A673 (cell line): Measurements from ENCODE around the gene CPNE9. TPM values are rescaled to one million over a fixed set of nuclear protein-coding genes. Genes with fewer than 3 reads are reported as not detected.

Source experiments
- BruUV-seq: library from RNA; stranded (reverse); fragments of 400-500 nt; replicated peaks from 2 replicates; lab custom pipeline; 2021; lab: Mats Ljungman, UMichigan
- CTCF ChIA-PET: fragments of 300-600 bp; sonication (Branson Sonifier 250); formaldehyde crosslinking; loops from one replicate; lab custom pipeline; 2022; ENCODE audit warnings: antibody characterized with exemption; lab: Charles Lee
- POLR2A ChIA-PET: fragments of 300-600 bp; sonication (Branson Sonifier 250); formaldehyde crosslinking; loops from one replicate; lab custom pipeline; 2022; ENCODE audit warnings: antibody characterized with exemption; ENCODE audit not compliant: low non-redundant PET; lab: Charles Lee
- DNase-seq: peaks from one replicate; pipeline ENCODE4 v3.0.0-alpha.2; 2015; ENCODE audit warnings: low spot score
- H3K27ac ChIP-seq: fragments of 200-600 bp; sonication (generic); 2 replicates; pipeline ENCODE4 v1.5.1; 2016; ENCODE audit warnings: mixed run types, low read depth, mild to moderate bottlenecking, mixed read lengths, antibody characterized with exemption, low read length; ENCODE audit not compliant: poor library complexity, severe bottlenecking
- H3K27me3 ChIP-seq: fragments of 200-600 bp; sonication (generic); replicated peaks from 2 replicates; pipeline ENCODE4 v1.6.1; 2017; ENCODE audit warnings: mixed run types, low read depth, mild to moderate bottlenecking, mixed read lengths, antibody characterized with exemption, low read length; ENCODE audit not compliant: insufficient read depth, poor library complexity
- H3K36me3 ChIP-seq: fragments of 200-600 bp; sonication (generic); 2 replicates; pipeline ENCODE4 v1.6.1; 2016; ENCODE audit warnings: mixed run types, mild to moderate bottlenecking, mixed read lengths, antibody characterized with exemption, low read length; ENCODE audit not compliant: insufficient read depth, poor library complexity, severe bottlenecking
- H3K4me1 ChIP-seq: fragments of 200-600 bp; sonication (generic); 2 replicates; pipeline ENCODE4 v1.6.1; 2017; ENCODE audit warnings: mixed run types, mild to moderate bottlenecking, mixed read lengths, antibody characterized with exemption, low read length; ENCODE audit not compliant: insufficient read depth, poor library complexity, severe bottlenecking
- H3K4me3 ChIP-seq: fragments of 200-600 bp; sonication (generic); 2 replicates; pipeline ENCODE4 v1.5.1; 2016; ENCODE audit warnings: low read depth, mixed run types, mild to moderate bottlenecking, mixed read lengths, low read length; ENCODE audit not compliant: poor library complexity, severe bottlenecking
- H3K9me3 ChIP-seq: fragments of 200-600 bp; sonication (generic); 2 replicates; pipeline ENCODE4 v1.6.1; 2016; ENCODE audit warnings: mixed run types, low read depth, mild to moderate bottlenecking, mixed read lengths, antibody characterized with exemption, low read length; ENCODE audit not compliant: poor library complexity, severe bottlenecking
- EZH2 ChIP-seq: fragments of 200-600 bp; sonication (generic); IDR thresholded peaks from 2 replicates; pipeline ENCODE4 v1.6.1; 2017; ENCODE audit warnings: borderline replicate concordance, low read depth, mild to moderate bottlenecking, mixed read lengths, antibody characterized with exemption, low read length; ENCODE audit not compliant: poor library complexity, severe bottlenecking
- intact Hi-C: fragments of 100-400 bp; cut with micrococcal nuclease; formaldehyde crosslinking; loops from one replicate; pipeline ENCODE4 v1.10.0; 2022; ENCODE audit not compliant: unreplicated experiment
- total RNA-seq: library from RNA; stranded (reverse); gene quantifications from 2 replicates; pipeline ENCODE4 v1.2.3, GENCODE V29; 2021
- TF ChIP-seq, protein P1 (sequence below): fragments of 300-800, 200-600 bp; sonication (generic); conservative IDR thresholded peaks from 2 replicates; pipeline ENCODE4 v1.5.1; 2017; ENCODE audit warnings: low read depth, mild to moderate bottlenecking, antibody characterized with exemption, low read length, moderate library complexity, mixed read lengths

CPNE9 gene
- total RNA-seq, 1 experiment from 2014 or later = not detected

- TF ChIP-seq EZH2 = no peak
- TF ChIP-seq, protein P1, sequence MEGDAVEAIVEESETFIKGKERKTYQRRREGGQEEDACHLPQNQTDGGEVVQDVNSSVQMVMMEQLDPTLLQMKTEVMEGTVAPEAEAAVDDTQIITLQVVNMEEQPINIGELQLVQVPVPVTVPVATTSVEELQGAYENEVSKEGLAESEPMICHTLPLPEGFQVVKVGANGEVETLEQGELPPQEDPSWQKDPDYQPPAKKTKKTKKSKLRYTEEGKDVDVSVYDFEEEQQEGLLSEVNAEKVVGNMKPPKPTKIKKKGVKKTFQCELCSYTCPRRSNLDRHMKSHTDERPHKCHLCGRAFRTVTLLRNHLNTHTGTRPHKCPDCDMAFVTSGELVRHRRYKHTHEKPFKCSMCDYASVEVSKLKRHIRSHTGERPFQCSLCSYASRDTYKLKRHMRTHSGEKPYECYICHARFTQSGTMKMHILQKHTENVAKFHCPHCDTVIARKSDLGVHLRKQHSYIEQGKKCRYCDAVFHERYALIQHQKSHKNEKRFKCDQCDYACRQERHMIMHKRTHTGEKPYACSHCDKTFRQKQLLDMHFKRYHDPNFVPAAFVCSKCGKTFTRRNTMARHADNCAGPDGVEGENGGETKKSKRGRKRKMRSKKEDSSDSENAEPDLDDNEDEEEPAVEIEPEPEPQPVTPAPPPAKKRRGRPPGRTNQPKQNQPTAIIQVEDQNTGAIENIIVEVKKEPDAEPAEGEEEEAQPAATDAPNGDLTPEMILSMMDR = no peak
- Histone ChIP-seq H3K27ac (no peak overlapping the region), H3K4me1 (no peaks in the 10 kb centered on the region), H3K4me3 (no peak overlapping the region), H3K9me3 (no peaks in the 10 kb centered on the region), H3K36me3 (peaks cover 4% of the 10 kb centered on the region), H3K27me3 (no peaks in the 10 kb centered on the region)
- ChIA-PET CTCF (no interaction called here), POLR2A (no interaction called here)
- no TSS peak for BruUV-seq
- intact Hi-C loops = no loop called here
- DNase-seq = no peak
These were observed 73.5 kb downstream of the CPNE9 start for GRCh38 chr3:9776896-9777693.

- POLR2A ChIA-PET = no interaction called here
- H3K9me3 ChIP-seq = no peaks in the 10 kb centered on the region
- H3K27me3 ChIP-seq = no peaks in the 10 kb centered on the region
- intact Hi-C loops = no loop called here
- DNase-seq = no peak
- H3K36me3 ChIP-seq = peaks cover 4% of the 10 kb centered on the region
- H3K4me3 ChIP-seq = no peak overlapping the region
- no TSS peak for BruUV-seq
- no peak overlapping the region for H3K27ac ChIP-seq
- CTCF ChIA-PET = no interaction called here
- no peaks in the 10 kb centered on the region for H3K4me1 ChIP-seq
- no peak for TF ChIP-seq EZH2
- TF ChIP-seq, protein P1 = no peak
These were observed 74.0 kb downstream of the CPNE9 start for GRCh38 chr3:9777694-9778021.

DNA sequence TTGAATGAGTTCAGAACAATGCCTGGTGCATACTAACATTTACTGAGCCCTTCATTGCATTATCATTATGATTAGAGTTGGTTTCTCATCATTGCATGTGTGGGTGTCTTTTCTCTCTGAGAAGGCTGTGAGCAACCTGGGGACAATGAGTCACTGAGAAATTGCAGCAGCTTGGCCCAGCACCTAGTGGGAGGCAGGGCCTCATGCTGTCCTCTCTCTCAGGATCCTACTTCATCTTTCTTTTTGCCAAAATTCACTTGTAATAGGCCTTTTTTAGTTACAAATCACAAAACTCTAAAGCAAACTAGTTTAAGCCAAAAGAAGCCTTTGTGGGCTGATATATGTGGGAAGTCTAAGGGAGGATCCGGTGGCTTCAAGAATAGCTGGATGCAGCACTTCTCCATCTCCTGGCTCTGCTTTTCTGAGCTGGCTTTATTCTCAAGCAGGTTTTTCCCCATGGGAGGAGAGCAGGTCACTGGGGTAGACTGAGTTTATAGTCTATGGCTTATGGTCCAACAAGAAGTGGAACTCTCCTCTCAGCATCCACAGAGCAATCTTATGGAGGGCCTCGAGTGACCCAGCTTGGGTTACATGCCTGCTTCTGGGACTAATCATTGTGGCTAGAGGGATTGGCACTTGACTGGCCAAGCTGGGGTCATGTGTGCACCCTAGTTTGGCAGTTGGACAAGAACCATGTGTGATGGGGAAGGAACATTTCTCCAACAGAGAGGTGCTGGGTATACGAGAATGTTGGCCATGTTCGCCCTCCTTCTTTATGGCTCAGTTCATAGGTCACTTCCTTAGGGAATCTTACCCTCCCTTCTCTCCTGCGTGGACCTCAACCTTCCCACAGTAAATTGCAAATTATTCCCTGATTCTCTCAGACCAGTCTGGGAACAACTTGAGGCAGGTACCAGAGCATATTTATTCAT, 74.8 kb downstream of the CPNE9 start:
- Histone ChIP-seq H3K4me1 (no peaks in the 10 kb centered on the region), H3K36me3 (peaks cover 4% of the 10 kb centered on the region), H3K27ac (no peak overlapping the region), H3K4me3 (no peak overlapping the region), H3K9me3 (no peaks in the 10 kb centered on the region), H3K27me3 (no peaks in the 10 kb centered on the region)
- TF ChIP-seq, protein P1 = no peak
- TF ChIP-seq EZH2 = no peak
- no peak for DNase-seq
- ChIA-PET CTCF (no interaction called here), POLR2A (no interaction called here)
- BruUV-seq = no TSS peak
- intact Hi-C loops = no loop called here
